GM21515 (cell line): ENCODE measurements around the gene SLC22A17.

ENCODE experiments used
- ATAC-seq: cut with Tn5 transposase; IDR thresholded peaks from one replicate; pipeline ENCODE4 v1.9.1; 2021; ENCODE audit not compliant: unreplicated experiment

Gene SLC22A17

DNA sequence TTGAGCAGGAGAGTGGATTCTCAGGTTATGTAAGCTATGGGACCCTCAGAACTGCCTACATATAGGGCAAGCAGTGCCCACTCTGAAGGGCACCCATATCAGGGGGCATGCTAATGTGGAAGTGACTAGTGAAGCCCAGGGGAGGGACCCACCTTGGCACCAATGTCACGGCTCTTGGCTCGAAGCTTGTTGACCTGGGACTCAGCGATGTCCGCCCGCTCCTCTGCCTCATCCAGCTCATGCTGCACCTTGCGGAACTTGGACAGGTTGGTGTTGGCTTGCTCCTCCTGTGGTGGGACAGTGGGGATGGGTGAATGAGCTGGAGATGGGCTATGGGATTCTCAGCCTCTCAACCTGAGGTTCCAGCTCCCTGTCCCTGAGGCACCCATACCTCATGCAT, 29.6 kb upstream of the SLC22A17 start:
- ATAC-seq = no peak

DNA sequence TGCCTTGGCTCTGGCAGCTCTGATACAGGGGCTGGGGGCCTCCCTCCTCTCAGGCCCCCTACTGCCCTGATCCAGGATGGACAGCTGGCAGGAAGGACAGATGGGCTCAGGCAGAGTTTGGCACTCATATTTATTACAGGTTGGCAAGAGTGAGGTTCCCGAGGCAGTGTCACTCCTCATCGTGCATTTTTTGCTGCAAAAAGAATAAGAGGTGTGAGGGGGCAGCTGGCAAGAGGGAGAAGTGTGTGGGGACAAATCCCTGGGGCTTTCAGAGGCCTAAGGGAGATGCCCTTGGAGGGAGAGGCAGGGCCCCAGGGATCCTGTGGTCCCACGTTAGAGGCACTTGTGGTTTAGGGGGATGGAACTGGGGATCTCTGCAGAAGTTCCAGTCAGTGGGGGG, 29.2 kb upstream of the SLC22A17 start:
- ATAC-seq = no peak

DNA sequence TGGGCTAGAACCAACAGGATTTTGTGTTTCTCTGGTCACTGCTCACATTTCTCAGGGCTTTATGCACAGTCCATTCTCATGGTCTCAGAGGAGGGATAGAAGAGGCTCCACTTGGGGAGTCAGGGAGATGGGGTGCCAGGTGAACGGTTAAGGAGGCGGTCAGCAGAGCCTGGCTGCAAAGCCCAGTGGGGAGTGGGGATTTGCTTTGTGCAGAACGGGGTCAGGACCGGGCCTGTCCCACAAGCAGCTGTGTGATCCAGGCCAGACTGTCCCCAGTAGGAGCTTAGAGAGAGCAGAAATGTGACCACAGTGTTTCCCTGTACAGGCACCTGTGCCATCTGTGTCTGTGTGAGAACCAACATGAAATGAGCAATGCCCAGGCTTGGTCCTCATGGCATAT, 28.3 kb upstream of the SLC22A17 start:
- no peak for ATAC-seq

DNA sequence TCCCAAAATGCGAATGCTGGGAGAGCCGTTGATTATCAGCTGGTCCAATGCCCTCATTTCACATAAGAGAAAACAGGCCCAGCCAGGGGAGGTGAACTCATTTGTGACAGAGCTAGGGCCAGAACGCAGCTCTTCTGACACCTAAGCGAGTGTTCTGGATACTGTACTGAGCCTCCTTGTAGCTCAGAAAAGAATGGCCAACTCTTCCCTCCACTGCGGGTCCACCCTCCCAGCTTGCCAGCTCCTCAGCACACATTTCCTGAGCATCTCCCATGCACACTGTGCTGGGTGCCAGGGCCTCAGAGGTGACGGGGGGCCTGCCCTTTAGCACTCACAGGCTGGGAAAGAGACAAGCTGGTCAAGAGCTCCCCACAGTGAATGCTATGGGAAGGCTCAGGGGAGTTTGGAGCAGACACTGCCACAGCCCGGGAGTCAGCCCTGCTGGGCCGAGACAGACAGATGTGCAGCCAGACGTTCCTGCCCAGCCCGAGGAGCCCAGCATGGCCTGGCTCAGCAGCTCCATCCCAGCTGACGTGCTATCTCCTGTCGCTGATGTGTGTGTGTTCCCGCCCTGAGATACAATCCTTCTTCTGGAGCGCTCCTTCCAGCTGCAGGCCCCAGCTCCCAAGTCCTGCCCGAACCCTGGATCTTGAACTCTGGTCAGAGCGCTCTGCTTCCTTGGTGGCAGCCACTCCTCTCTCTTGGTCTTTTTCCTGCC, 27.7 kb upstream of the SLC22A17 start:
- ATAC-seq = no peak

DNA sequence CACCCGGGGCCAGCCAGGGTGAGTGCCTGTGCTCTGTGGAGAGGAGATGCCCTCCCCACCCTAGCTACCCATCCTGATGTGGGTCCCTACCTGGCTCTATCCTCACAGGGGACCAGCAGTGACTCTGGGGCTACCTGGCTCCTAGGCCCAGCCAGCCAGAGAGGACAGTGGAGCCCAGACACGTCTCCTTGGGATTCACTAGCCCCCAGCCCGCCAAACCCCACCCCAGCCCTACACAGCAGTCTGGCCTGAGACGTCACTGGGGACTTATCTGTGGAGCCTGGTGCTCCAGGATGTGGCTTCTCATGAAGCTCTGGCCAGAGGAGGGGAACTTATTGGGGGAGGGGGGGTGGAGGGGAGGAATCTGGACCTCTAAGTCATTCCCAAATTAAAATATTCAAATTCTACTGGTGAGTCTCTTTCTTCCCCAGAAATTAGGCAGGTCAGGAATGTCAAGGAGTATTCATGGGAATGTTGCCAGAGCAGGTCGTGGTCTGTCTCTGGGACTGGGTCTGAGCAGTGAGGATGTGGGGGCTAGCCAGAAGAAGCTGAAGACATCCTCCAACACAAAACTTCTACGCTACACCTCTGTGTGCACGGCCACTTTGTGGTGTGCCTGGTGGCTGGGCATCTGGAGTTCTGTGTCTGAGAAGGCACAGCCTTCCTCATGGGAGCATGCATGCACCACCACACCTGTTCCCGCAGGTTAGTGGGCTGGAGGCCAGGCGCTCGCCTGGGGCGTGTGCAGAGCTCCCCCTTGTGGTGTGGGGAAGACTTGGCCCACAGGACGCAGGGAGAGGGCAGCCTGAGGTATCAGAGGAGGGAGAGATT, 26.9 kb upstream of the SLC22A17 start:
- no peak for ATAC-seq

DNA sequence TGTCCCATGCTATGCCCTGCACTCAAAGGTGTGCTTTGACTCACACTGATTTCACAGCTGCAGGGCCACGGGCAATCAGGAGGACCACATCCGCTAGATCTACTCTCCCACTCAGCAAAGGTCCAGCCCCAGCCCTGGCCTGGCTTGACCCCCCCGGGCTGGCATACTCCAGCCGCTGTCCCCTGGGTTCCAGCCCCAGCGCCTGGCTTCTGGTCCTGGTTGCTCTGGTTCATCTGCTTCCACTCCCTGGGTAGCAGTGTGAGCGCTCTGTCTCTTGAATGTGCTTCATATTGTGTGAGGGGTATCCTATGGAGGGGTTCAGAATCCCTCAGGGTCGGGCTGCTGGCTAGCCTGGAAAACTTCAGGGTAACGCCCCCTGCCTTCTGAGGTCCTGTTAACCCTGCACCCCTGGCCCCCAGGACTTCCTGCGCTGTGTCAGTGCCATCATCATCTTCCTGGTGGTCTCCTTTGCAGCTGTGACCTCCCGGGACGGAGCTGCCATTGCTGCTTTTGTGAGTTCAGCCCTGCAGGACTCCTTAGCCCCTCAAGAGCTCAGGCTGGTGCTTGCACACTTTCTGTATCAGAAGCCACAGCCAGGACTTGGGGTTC, 26.0 kb upstream of the SLC22A17 start:
- ATAC-seq = no peak

DNA sequence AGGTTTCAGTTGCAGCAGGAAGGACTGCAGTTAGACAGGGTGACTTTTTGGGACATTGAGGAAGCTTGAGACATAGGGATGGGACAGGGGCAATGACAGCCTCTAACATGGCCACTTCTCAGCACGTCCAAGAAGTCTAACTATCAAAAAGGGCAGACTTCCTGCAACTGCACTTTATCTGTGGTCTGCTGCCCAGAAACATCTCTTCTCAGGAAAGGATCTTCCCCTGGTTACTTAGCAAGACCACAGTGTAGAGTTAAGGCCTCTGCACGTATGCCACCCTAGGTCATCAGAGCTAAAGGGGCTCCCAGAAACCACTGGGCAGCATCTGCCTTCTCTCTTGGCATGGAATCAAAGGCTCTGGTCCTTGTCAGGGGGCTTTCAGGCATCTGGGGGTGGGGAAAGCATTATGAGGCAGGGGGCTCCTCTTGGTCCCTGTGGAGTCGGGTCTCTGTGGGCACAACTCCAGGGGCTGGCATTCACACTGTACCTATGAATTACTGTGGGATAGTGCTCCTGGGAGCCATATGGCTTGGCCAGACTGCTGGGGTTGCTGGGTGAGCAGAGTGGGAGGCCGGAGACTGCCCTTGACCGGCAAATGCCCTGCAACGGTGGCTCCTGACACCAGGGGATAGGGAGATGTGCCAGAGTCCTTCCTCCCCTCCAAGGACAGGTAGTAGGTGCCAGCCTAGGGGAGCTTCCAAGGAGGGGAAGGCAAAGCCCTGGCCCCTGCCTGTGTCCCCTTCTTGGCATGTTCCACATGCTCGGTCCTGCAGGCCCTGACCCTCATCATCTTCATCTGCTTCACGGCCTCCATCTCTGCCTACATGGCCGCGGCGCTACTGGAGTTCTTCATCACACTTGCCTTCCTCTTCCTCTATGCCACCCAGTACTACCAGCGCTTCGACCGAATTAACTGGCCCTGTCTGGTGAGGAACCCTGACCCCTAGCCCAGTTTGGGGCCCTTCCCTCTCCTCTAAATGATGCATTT, 25.2 kb upstream of the SLC22A17 start:
- ATAC-seq = no peak

DNA sequence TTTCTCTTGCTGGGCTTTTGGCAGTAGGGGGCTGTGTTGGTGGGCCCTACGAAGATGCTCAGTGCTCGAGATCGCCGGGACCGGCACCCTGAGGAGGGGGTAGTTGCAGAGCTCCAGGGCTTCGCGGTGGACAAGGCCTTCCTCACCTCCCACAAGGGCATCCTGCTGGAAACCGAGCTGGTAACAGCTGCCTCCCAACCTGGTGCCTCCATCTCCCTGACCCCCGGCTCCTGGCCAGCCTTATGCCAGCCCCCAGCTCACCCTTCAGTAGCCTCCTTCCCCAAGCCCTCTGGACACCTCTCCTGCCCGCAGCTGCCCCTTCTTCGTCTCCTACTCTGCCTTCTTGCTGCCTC, 24.5 kb upstream of the SLC22A17 start:
- no peak for ATAC-seq

DNA sequence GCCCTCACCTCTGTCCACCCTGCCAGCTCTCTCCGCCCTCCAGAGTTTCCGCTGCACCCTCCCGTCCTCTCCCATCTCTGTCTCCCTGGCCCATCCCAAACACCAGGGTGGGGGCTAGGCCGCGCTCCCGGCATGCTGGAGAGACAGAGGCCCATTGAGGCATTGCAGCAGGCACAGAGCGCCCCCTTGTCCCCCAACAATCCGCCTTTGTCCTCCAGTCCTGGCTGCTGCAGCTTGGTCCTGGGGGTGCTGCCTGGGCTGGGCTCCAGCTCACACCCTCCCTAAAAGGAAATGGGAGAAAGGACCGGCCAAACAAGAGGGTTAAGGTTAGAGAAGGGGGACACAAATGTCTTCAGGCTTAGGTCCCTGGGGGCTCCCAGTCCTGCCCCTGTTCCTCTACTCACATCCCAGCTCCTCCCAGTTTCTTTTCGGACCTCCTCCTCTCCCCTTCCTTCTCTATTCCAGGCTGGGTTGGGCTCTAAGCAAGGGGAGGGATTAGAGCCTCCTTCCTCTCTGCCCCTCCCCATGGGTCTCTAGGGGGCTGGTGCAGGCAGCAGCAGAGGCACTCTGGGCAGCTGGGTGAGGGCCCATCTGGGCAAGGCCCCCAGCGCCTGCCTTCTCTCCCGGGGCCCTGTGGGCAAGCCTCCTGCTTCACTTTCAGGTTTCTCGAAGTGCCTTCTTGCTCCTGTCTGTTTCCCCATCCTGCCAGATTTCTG, 24.0 kb upstream of the SLC22A17 start, which contains the start of gene CMTM5:
TSS of gene CMTM5 (plus strand) at position 565 of the 716 bp plus-strand sequence. CDS start 206 bp downstream, outside the sequence.
- ATAC-seq = no peak

DNA sequence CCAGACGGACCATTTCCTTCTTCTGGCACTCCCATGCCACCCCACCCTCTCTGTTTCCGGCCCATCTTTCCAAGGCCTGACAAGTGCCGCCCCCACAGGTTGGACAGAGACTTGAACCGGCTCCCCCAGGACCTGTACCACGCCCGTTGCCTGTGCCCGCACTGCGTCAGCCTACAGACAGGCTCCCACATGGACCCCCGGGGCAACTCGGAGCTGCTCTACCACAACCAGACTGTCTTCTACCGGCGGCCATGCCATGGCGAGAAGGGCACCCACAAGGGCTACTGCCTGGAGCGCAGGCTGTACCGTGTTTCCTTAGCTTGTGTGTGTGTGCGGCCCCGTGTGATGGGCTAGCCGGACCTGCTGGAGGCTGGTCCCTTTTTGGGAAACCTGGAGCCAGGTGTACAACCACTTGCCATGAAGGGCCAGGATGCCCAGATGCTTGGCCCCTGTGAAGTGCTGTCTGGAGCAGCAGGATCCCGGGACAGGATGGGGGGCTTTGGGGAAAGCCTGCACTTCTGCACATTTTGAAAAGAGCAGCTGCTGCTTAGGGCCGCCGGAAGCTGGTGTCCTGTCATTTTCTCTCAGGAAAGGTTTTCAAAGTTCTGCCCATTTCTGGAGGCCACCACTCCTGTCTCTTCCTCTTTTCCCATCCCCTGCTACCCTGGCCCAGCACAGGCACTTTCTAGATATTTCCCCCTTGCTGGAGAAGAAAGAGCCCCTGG, 23.0 kb upstream of the SLC22A17 start:
- no peak for ATAC-seq

DNA sequence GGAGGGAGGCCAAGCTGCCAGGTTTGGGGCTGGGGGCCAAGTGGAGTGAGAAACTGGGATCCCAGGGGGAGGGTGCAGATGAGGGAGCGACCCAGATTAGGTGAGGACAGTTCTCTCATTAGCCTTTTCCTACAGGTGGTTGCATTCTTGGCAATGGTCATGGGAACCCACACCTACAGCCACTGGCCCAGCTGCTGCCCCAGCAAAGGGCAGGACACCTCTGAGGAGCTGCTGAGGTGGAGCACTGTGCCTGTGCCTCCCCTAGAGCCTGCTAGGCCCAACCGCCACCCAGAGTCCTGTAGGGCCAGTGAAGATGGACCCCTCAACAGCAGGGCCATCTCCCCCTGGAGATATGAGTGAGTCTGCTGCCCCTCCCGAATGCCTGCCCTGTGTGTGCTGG, 20.4 kb upstream of the SLC22A17 start:
- no peak for ATAC-seq

DNA sequence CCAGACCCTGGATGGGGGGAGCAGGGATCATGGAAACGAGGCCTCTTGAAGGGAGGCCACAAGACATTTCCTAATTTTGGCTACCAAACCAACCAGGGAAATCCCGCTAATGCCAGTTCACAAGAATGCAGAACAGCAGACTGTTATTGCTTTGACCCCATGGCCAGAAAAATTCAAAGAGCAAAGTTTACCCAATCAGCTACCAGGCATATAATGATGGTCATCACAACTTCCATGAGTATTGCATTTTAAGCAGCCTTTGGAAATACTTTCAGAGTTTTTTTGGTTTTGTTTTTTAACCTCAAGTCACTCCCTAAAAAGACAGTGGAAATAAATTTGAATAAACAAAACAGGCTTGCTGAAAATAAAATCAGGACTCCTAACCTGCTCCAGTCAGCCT, 19.8 kb upstream of the SLC22A17 start, which contains the start of gene IL25:
TSS of gene IL25 (plus strand) at position 301 of the 400 bp plus-strand sequence.
- ATAC-seq = no peak

DNA sequence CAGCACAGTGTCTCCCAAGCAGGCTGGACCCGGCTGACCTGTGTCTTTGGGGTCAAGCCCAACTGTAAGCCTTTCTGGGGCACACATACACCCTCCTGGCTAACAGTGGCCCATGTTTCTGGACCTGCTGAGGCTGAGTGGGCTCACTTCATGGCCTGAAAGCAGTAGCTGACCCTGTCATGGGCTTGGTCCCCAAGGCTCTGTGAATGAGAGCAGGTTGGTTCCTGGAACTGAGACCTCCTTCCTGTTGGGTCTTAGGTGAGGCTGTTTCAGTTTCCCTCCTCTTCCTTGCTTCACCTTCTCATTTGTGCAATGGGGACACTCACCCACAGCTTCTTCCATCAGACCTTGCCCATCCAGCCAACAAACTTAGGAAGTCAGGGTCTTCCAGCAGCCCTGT, 19.2 kb upstream of the SLC22A17 start:
- ATAC-seq = no peak

DNA sequence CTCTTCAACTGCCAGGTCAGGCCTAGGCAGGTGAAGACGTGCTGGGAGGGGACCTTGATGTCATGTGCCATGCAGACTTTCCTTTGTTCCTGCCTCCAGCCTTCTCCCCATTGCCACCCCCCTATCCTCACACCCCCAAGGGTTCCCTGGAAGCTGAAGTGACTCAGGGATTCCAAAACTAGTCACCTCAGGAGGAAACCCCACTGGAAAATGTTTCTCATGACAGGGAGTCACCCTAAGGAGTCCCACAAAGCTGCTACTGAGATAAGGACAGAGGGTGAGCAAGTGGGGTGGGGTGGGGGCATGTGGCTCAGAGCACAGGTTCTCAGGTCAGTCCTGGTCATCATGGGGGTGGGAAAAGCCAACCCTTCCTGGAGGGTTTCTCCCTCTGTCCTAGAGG, 17.5 kb upstream of the SLC22A17 start:
- no peak for ATAC-seq

DNA sequence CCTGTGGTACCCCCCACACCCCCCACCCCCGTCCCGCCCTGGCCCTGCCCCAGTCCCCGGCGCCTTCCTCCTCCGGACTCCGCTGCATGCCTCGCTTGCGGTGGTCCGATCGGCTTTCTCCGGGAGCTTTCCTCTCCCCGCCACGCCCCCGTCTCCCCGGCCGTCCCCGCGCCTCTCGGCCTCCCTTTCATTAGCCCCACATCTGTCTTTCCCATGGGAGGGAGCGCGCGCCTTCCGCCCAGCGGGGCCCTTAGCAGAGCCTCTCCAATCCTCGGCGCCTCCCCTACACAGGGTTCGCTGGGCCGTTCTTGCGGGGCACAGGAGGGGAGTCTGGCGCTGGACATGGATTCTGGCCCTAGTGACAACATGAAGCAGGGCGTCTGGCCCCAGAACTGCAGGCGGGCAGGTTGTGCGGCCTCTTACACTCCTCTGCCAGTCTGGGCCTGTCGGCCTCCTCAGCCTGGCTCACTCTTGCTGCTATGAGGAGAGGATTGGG, 13.8 kb upstream of the SLC22A17 start:
- no peak for ATAC-seq

DNA sequence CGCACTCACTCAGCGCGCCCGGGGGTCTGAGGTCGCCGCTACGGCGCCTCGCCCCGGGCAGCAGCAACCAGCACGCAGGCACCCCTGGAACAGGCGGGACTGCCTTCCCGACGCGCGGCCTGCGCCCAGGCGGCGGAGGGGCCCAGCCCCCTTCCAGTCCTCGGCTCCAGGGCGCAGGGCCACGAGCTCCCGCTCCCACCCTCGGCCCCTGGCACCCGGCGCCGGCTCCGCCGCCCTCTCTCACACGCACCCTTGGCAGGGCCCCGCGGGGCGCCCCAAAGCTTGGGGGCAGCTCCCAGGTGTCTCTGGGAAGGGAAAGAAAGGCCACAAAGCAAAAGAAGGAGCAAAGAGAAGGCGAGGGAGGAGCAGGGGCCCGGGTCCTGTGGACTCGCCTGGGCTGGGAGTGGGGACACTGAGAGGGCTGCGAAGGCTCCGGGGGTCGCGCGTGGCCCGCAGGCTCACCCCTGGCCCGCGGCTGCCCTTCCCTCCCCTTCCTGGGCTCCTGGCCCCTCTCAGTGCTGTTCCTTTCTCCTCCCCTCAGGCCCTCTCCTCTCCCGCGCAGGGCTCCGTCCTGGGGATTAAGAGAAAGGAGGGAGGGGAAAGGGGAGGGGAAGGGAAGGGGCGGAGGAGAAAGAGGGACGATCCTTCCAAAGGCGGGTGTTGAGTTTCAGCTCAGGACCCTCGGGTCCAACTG, 13.2 kb upstream of the SLC22A17 start:
- no peak for ATAC-seq

DNA sequence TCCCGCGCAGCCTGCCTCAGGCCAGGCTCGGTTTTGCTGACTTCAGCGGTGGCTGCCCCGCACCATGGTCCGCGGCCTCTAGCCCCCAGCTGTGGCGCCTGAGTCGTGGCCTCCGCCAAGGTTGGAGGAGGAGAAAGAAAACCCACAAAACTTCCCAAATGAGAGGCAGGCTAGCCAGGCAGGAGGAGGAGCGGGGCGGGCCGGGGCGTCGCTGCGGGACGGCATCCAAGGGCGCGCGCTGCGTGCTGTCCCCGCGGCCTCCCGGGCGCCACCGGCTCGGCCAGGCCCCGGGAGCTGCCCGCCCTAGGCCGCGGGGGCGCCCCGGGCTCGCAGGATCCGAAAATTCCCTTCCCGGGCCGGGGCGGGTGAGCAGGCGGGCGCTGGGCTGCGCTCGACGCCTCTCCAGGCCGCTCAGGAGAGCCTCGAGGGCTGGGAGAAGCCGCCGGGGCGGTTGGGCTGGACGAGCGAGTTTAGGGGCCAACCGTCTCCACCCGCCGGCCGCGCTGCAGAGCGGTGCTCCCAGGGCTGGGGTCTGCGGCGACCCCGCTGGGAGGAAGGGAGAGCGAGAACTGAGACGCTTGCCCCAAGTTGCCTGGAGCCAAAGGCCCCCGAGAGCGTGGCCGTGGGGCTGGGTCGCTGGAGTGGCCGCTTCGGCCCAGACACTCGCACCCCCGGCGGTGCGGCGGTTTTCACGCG, 12.5 kb upstream of the SLC22A17 start, which contains the start of gene EFS:
TSS of gene EFS (minus strand) at position 137 of the 696 bp plus-strand sequence. CDS start 147 bp downstream, outside the sequence.
- no peak for ATAC-seq
